HG02763 (cell line): Measurements from ENCODE around the gene SPATA19.
"Not testable (repeated sequence)": the region's sequence is repeated elsewhere in the genome, so short reads cannot be mapped to it uniquely, and the experiment has no call there.

ENCODE experiments used
- ATAC-seq: cut with Tn5 transposase; IDR thresholded peaks from one replicate; pipeline ENCODE4 v1.9.1; 2021; ENCODE audit warnings: mild to moderate bottlenecking, moderate library complexity; ENCODE audit not compliant: unreplicated experiment

The SPATA19 gene, protein sequence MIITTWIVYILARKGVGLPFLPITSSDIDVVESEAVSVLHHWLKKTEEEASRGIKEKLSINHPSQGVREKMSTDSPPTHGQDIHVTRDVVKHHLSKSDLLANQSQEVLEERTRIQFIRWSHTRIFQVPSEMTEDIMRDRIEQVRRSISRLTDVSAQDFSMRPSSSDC

DNA sequence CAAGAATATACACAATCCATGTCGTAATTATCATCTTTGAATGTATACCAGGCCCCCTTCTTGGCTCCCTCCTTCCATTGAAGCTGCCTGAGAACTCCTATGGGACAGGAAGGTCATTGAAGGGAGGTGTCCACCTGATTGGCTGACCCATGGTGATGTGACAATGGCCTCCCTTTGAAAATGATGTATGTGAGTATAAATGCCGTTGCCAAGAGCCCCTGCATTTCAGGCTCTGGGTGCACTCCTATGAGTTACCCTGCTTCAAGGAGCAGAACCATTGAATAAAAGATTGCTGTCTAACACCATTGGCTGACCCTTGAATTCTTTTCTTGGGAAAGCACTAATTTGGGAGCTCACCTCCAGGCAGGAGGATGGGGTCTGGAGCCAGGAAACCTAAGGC, at the start of gene SPATA19:
SPATA19 (minus strand) TSS at position 101 of the 400 bp plus-strand sequence; CDS start at position 34, 67 bp downstream.
- ATAC-seq, result no peak

DNA sequence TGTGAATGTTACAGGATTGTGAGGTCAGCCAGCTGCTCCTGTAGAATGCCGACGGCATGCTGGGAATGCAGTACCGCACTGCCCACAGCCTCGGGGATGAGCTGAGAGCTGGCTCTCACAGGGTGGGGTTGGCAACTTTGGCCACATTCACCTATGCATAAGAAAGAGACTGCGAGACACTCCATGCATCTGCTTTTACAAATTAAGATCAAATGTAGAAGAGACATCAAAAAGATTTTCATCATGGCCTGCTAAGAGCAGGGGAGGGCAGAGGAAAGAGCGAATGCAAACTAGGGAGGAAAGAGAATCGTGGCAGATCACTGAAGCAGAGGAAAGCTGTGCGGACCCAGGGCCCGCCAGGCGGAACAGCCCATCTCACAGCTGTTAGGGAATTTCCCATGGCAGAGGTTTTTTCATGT, 49.8 kb upstream of the SPATA19 start:
- ATAC-seq, result peak; percentile 66

DNA sequence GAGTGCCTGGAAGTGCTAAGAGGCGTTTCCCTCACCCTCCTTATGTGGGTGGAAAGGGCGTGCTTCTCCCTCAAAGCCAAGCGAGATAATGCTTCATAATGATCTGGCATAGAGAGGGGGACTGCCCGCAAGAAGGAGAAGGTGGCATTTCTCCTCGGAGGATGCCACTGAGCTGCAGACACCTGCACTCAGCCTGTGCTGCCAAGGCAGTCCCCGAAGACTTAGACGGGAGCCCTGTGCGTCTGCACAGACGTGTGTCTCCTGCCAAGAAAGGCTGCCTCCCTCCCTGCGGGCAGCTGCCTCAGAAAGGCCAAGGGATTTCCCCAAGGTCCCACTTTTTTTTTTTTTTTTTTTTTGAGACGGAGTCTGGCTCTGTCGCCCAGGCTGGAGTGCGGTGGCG, 48.1 kb upstream of the SPATA19 start:
- no peak for ATAC-seq

DNA sequence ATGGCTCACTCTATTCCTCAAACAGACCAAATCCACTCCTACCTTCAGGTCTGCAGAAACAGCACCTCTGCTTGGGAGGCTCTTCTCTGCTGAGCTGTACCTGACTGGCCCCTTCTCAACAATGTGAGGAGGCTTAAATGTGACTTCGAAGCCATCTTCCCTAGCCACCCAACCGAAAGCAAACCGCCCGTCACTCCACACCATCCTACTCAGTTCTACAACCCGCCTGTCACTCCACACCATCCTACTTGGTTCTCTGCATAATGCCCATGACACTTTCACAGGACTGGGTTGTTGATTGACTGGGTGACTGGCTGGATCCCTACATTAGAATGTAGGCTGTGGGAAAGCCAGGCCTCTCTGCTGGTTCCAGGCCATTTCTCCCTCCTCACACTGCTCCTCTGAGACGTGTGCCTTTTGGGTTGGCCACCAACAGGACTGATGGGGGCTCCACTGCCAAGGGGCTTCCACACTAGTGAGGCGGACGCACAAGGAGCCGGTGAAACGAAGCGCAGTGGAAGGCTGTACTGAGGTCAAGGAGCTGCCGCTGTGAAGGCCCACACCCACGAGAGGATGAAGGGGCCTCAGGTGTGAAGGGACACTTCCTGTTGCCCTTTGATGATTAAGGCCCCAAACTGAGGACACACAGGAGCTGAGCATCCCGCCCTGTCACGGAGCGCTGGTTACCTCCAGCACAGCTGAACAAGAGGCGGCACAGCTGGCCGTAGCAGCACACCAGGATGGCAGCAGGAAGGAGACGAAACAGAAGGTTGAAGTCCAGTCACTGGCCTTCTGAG, 47.5 kb upstream of the SPATA19 start:
- no peak for ATAC-seq

DNA sequence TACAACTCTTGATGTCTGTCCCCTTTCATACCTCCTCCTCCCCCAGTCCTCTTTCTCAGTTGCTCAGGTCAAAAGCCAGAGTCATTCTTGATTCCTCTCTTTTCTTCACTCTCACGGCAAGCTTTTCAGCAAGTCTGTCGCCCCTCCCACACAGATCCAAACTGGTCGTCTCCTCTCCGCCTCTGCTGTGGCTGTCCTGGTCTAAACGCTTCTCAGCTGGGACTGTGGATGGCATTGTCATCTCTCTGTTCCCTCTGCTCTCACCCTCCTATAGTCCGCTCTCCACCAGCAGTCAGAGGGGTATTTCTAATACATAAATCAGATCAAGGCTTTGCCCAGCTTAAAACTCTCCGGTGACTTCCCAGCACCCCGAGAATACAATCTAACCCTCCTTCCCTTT, 46.8 kb upstream of the SPATA19 start:
- no peak for ATAC-seq

DNA sequence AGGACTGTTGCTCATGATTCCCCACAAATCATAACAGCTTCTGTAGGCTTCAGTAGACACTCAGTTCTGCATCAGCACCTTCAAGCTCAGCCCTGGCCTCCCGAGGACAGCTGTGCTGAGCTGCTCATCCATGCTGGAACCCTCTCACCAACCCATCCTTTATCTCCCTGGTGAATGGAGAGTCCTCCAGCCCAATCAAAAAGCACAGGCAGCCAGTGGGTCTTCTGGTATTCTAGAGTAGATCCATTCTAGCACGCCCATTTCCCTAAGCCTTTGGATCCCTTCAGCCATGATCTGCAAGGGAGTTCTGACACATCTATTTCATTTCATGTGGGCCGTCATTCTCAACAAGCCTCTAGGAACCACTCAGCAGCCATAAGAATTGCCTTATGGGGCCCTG, 44.6 kb upstream of the SPATA19 start:
- ATAC-seq, result no peak

DNA sequence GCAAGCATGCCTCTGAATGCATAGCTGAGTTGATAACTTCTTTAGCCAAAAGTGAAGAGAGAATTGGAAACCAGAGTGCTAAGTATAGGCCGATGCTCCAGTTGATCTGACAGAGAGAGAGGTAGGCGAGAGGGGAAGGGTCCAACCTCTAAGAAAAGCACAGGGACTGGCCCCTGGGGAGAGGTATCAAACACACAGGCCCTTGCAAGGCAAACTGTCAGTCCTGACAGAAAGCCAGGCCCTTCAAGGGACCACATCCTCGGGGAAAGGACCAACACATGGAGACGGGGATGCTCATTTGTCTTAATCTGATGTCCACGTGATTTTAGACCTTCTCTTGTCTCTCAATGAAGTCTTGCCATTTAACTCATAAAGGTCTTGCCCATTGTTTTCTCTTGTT, 43.9 kb upstream of the SPATA19 start:
- no peak for ATAC-seq

DNA sequence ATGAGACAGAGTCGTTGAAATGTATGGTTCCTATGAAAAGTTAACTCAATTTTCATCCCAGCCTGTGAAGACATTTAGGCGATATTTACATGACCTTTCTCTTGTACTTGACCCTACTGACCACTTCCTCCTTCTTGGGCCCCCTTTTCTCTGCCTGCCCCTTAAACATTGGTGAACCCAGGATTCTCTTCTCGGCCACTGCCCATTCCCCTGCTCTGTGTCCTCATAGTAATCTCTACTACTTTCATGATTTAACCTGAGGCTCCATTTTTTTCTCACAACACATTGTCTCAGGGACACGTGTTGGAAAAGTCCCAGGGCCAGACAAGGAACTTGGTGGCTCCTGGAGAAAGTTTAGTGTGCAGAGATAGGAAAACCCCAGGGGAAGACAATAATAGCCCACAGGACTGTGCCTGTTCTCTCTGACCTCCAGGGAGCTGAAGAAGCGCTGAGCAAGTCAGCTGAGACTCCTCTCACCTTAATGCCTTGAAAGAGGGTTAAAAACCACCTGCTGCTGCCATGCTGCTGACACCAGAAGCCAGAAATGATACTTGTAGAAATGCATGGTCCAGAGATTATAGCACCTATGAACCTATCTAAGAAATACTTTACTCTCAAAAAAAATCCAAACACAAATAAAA, 42.5 kb upstream of the SPATA19 start:
- no peak for ATAC-seq

DNA sequence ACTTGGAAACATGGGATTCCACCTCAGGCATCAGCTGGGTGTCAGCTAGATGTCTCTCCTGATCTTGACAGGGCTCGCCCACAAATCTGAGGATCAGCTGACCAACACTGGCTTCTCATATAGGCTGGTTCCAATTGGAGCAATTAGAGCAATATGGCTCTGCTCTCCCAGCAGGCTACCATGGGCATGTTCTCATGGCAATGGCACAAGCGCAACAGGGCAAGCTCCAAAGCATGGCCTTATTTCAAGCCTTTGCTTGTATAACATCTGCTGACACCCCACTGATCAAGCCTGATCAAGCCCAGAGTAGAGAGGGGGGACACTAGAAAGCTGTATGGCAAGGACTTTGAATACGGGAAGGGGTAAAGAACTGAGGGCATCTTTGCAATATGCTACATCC, 40.7 kb upstream of the SPATA19 start:
- no peak for ATAC-seq

DNA sequence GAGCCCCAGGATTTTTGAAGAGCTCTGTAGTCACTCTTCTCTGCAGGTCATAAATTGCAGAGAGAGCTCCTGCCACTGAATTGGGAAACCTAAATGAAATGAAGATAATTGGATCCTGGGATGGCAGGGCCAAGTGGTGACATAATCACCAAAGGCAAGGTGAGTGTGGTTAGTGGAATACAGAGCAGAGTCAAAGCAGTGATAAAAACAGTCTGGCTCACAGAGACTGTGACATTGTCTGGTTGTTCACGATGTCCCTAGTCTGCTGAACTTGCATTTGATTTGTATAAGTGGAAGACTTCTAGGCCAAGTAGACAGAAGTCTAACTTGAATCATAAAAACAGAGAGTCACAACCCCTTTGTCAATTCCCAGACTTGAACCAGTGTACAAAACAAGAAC, 26.8 kb upstream of the SPATA19 start:
- no peak for ATAC-seq

DNA sequence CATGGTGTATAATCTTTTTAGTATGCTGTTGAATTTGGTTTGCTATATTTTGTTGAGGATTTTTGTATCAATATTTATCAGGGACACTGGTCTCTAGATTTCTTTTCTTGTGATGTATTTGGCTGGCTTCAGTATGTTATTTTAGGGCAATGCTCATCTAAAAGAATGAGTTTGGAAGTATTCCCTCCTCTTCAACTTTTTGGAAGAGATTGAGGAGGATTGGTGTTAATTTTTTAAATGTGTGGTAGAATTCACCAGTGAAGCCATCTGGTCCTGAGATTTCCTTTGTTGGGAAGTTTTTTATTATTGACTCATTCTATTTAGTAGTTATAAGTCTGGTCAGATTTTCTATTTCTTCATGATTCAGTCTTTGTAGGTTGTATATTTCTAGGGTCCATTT, 22.1 kb upstream of the SPATA19 start:
- ATAC-seq, result no peak

DNA sequence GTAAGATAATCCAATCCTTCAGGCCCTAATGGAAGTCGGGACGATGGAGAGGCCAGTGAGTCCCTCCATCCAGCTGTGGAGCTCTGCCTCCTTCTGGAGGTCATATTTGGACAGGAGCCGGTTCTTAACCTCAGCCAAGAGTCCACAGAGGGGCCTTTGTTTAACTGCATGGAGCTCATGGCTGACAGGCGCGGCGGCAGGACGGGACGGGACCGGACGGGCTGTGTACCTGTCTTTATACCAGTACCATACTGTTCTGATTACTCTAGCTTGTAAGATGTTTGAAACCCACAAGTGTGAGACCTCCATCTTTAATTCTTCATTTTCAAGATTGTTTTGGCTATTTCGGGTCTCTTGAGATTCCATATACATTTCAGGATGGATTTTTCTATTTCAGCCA, 20.2 kb upstream of the SPATA19 start:
- no peak for ATAC-seq

DNA sequence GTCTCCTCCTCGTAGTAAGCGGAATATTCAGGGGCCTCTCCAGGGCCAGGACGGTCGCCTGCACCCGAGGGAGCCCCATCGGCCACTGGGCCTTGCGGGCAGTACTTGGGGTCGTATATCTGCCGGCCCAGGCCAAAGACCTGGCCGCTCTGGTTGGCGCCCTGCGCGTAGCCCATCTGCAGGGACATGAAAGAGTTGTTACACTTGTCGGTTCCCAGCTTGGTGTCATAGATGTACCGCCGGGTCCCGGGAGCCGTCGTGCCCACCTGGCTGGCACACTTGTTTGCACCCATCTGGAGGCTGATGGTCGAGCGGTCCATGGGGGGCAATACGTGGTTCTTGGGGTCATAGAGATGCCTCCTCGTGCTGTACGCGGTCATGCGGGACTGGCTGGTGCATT, 19.4 kb upstream of the SPATA19 start:
- ATAC-seq, result no peak

DNA sequence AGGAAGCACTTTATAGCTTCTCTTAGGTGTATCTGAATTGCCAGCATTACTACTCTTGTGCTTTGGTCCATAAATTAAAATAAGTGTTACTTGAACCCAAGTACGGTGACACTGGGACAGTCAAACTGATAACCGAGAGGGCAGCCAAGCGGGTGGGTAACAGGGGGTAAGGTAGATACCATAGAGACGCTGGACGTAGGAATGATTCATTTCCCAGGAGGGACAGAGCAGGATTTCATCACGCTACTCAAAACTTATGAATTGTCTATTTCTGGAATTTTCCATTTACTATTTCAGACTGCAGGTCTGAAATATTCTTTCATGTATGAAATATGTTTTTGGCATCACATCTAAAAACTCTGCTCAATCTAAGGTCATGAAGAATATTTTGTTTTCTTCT, 14.8 kb upstream of the SPATA19 start:
- ATAC-seq, result no peak

DNA sequence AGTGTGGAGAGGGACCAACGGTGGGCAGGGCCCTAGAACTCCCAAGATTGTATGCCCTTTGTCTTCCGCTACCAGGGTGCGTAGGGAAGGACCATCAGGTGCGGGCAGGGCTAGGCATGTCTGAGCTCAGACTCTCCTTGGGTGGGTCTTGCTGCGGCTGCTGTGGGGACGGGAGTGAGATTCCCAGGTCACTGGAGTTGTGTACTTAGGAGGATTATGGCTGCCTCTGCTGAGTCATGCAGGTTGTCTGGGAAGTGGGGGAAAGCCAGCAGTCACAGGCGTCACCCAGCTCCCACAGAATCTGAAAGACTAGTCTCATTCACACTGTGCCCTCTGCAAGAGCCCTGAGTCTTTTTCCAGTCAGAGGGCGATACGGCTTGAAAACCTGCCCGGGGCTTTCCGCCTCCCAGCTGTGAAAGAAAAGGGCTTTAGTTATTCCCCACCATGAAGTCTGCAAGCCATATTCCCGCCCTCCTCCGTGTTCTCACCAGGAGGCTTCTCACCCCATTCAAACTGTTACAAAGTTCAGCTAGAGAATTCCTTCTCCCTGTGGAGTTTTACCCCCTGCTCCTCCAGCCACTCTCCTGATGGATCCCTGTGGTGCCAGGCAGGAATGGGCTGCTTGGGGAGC, 9.1 kb upstream of the SPATA19 start:
- ATAC-seq, result not testable (repeated sequence)

DNA sequence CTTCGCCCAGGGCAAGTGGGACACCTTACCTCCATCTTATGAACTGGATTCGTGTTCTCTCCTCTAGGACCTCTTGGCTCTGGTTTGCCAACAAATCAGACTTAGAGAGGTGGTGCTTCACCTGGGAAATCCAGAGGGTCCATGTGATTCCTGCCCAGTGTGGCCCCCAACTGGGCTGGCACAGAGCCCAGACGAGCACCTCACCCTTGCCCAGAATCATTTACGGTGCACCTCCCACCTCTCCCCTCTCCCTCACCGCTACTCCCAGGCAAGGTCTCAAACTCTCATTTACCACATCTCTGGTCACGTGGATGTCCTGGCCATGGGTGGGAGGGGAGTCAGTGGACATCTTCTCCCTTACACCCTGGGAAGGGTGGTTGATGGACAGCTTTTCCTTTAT, 1.1 kb downstream of the SPATA19 start:
- ATAC-seq, result no peak

DNA sequence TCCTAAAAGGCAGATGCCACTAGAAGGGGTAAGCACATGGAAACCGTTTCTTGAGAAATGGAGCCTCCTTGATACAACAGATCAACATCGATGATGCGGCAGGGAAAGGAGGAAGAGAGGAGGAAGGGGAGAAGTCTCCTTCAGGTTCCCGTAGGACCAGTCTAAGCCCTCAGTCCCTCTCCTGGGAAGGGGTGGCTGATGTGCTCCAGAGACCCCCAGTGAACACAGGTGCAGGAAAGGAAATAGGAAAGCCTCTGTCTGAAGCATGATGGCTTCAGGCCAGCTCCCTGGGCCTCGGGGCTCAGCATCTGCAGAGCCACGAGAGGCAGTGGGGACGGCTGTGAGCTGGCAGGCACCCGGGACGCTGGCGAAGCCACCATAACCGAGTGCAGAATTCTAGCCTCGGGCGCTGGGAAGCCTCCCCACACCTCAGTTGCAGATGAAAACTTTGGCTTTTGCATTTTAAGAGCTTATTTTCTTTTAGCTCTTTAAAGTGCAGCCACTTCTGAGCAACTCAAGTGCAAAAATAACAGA, 1.8 kb downstream of the SPATA19 start:
- no peak for ATAC-seq

DNA sequence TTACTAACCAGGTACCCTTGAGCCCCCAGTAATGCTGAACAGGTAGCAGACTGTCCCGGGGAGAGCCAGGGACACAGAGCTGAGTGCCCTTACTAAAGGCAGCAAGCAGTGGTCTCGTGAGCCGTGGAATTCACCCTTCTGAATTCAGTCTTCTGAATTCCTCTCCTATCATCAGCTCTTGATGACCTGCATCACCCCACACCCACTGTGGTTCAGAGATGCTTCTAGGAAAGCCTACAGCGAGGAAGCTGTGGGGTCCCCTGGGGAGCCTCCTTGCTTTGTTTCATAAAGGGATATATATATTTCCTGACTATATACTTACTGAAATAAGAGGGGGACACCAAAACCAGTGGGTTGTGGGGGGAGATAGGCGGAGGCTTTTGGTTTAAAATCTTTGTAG, 2.6 kb downstream of the SPATA19 start:
- no peak for ATAC-seq

DNA sequence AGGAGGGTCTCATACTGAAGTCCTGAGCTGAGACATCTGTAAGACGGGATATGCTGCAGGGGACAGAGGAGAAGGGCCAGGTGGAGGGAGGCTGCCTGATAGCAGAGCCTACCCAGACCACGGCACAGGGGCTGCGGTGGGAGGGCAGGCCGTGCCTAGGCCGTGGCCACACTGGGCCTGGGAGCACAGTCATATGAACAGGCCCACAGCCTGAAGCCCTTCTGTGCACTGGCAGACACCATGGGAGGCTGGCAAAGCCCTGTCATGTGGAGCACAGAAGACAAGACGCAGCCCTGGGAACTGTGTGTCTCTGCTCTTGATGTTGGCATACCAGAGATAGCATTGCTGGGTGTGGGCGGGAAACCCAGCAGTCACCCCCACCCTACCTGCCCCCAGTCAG, 3.3 kb downstream of the SPATA19 start:
- no peak for ATAC-seq

DNA sequence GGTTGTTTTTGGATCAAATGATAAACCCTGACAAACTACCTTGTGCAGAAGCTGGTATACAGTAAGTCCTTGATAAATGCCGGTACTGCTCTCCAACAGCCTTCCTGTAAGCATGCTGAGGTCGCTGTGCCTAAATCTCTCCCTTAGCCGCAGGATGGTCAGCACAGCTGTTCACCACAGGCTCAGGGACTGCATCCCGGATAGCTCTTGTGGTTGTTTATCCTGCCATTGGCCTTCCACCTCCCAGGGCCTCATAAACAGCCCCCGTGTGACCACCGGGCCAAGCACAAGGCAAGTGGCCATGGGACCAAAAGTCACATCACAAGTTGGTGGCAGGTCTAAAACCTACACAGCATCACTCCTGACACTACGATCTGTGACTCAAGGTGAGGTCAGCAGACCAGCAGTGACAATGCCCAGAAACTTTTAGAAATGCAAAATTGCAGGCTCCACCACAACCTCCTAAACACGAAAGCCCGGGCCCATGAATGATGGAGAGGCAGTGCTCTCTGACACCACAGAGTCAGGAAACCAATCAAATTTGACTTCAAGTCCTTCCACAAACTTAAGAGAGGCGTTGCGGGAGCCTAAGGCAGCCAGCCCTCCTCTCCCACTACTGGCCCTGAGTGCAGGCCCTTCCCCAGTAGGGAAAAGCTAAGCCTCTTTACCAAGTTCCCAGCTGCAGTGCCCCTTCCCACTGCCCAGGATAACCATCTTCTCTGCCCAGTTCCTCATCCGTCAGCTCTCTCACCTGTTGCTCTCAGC, 3.9 kb downstream of the SPATA19 start:
- ATAC-seq, result no peak

DNA sequence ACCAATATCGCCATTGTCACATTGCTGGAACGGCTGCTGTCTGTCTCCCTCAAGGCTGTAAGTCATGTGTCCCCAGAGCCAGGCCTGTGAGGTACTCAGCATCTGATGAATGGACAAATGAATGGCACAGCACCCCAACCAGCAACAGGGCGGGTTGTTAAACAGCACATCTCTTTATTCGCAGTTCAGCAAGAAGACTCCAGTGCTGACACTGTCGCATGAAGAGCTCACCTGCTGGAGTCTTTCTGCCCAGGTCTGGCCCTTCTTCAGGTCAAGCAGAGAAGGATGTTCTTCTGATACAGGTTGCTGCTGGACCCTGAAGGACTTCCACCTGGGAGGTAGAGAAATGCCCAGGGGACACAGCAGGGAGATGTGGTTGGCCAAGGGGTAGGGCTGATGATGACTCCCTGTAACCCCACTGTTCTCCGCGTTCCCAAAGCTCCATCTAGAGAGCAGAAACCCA, 4.8 kb downstream of the SPATA19 start:
- no peak for ATAC-seq
